HEK293 (cell line): ENCODE measurements around the gene MFSD6L.

Experiments
- HOXD13 ChIP-seq: sonication (generic); formaldehyde crosslinking; IDR thresholded peaks from 2 replicates; pipeline ENCODE4 v1.8.0; 2022; ENCODE audit warnings: missing genetic modification reagents, borderline replicate concordance
- ZNF184 ChIP-seq: fragments of 450-650 bp; IDR thresholded peaks from 2 replicates; pipeline ENCODE4 v1.5.1; 2018; ENCODE audit warnings: missing biosample characterization, mild to moderate bottlenecking, missing genetic modification characterization
- ZNF292 ChIP-seq: fragments of 450-650 bp; formaldehyde crosslinking; IDR thresholded peaks from 2 replicates; pipeline ENCODE4 v1.5.1; 2016; ENCODE audit warnings: low read depth, missing biosample characterization, missing genetic modification characterization, borderline replicate concordance
- ZNF670 ChIP-seq: fragments of 450-650 bp; formaldehyde crosslinking; IDR thresholded peaks from 2 replicates; pipeline ENCODE4 v1.5.1; 2016; ENCODE audit warnings: missing biosample characterization, missing genetic modification characterization, low read depth

GRCh38 chr17:8831234-8831849, 32.2 kb upstream of the MFSD6L start:
- TF ChIP-seq HOXD13 (CRISPR knock-in tag): no peak
- TF ChIP-seq ZNF292 (tag by site-specific recombination): no peak
- TF ChIP-seq ZNF184 (tag by site-specific recombination): no peak
- no peak for TF ChIP-seq ZNF670
